CD4-positive, alpha-beta T cell treated with Interleukin-6 at 100 ng/mL for 8 hours (primary cell): Measurements from ENCODE around the gene POLR3E.
"Not testable (repeated sequence)": the region's sequence is repeated elsewhere in the genome, so short reads cannot be mapped to it uniquely, and the experiment has no call there.

Experiments used
- DNase-seq: peaks from one replicate; pipeline ENCODE4 v3.0.0-alpha.2; 2020; ENCODE audit warnings: mixed read lengths, low spot score

Gene POLR3E

GRCh38 chr16:22335668-22336246 is 38.5 kb downstream of the POLR3E start:
- DNase-seq, result no peak

GRCh38 chr16:22336581-22336980 is 39.4 kb downstream of the POLR3E start:
- no peak for DNase-seq

- DNase-seq, result no peak
These were observed 39.8 kb downstream of the POLR3E start for GRCh38 chr16:22337045-22337444.

- no peak for DNase-seq
These were observed 40.8 kb downstream of the POLR3E start for GRCh38 chr16:22337849-22338635.

- DNase-seq, result no peak
These were observed 43.7 kb downstream of the POLR3E start for GRCh38 chr16:22340945-22341344.

GRCh38 chr16:22342082-22342481 is 44.9 kb downstream of the POLR3E start:
- DNase-seq, result no peak

GRCh38 chr16:22346483-22346882 is 49.3 kb downstream of the POLR3E start:
- DNase-seq, result no peak

GRCh38 chr16:22347100-22347820 is 50.1 kb downstream of the POLR3E start:
- DNase-seq, result no peak

GRCh38 chr16:22348291-22348690 is 51.1 kb downstream of the POLR3E start:
- DNase-seq, result no peak

GRCh38 chr16:22351017-22351416 is 53.8 kb downstream of the POLR3E start:
- not testable (repeated sequence) for DNase-seq

GRCh38 chr16:22352140-22352539 is 54.9 kb downstream of the POLR3E start:
- DNase-seq, result no peak

- no peak for DNase-seq
These were observed 55.5 kb downstream of the POLR3E start for GRCh38 chr16:22352723-22353122.

GRCh38 chr16:22353191-22353919 is 56.1 kb downstream of the POLR3E start:
- DNase-seq, result peak; percentile 37

- DNase-seq, result no peak
These were observed 56.8 kb downstream of the POLR3E start for GRCh38 chr16:22353933-22354541.

- DNase-seq, result no peak
These were observed 58.3 kb downstream of the POLR3E start for GRCh38 chr16:22355487-22355908.

GRCh38 chr16:22356930-22357634 is 59.9 kb downstream of the POLR3E start:
- peak; percentile 24 for DNase-seq

- peak; percentile 33 for DNase-seq
These were observed 60.4 kb downstream of the POLR3E start for GRCh38 chr16:22357635-22357971.

- DNase-seq, result peak; percentile 70
These were observed 60.8 kb downstream of the POLR3E start for GRCh38 chr16:22358000-22358399.

GRCh38 chr16:22359679-22360078 is 62.5 kb downstream of the POLR3E start:
- DNase-seq, result no peak

- DNase-seq, result no peak
These were observed 63.9 kb downstream of the POLR3E start for GRCh38 chr16:22360963-22361659.

GRCh38 chr16:22364241-22364640 is 67.0 kb downstream of the POLR3E start:
- no peak for DNase-seq
